OCI-LY1 (cell line): ENCODE measurements around the gene PHKB.

Experiments used
- CTCF ChIP-seq: fragments of 200-600 bp; sonication (generic), shearing (Covaris generic); IDR thresholded peaks from 2 replicates; pipeline ENCODE4 v1.5.1; 2017; ENCODE audit warnings: mild to moderate bottlenecking, antibody characterized with exemption, low read length, moderate library complexity, mixed read lengths
- EZH2 ChIP-seq: fragments of 200-600 bp; sonication (generic), shearing (Covaris generic); IDR thresholded peaks from 2 replicates; pipeline ENCODE4 v1.8.0; 2017; ENCODE audit warnings: borderline replicate concordance, mixed run types, mild to moderate bottlenecking, antibody characterized with exemption, low read length, moderate library complexity, mixed read lengths

GRCh38 chr16:47731252-47731651 is 270.1 kb downstream of the PHKB start:
- TF ChIP-seq CTCF (no peak), EZH2 (no peak)
